CD4-positive, CD25-positive, alpha-beta regulatory T cell (primary cell): ENCODE results near the gene PITX2. TPM values are rescaled to one million over a fixed set of nuclear protein-coding genes. Genes with fewer than 3 reads are reported as not detected.

Source experiments
- ATAC-seq, 2 donors: fragments of 150-1000 bp; cut with Tn5 transposase; one replicate each; pipeline ENCODE4 v1.10.0; 2021; ENCODE audit warnings: low read depth in 2 of 2, moderate number of reproducible peaks in 2 of 2, moderate library complexity in 1 of 2
- DNase-seq, 3 donors: peaks; one replicate each; pipeline versions ENCODE4 v3.0.0 to v3.0.0-alpha.2; 2012 to 2022; ENCODE audit warnings: mixed read lengths in 1 of 3
- H3K27ac ChIP-seq: one replicate; pipeline ENCODE4 v1.7.0; 2013; ENCODE audit warnings: mild to moderate bottlenecking, low read length; ENCODE audit not compliant: insufficient read depth, poor library complexity, severe bottlenecking
- H3K27me3 ChIP-seq: one replicate; pipeline ENCODE4 v1.7.0; 2013; ENCODE audit warnings: low read length; ENCODE audit not compliant: control insufficient read depth, insufficient read depth
- H3K36me3 ChIP-seq: one replicate; pipeline ENCODE4 v1.7.0; 2013; ENCODE audit warnings: mild to moderate bottlenecking, low read length, moderate library complexity; ENCODE audit not compliant: control insufficient read depth, insufficient read depth
- H3K4me1 ChIP-seq: 2 replicates; pipeline ENCODE4 v1.7.0; 2013; ENCODE audit warnings: mild to moderate bottlenecking, low read length; ENCODE audit not compliant: insufficient read depth, control insufficient read depth, poor library complexity, severe bottlenecking
- H3K4me3 ChIP-seq: one replicate; pipeline ENCODE4 v1.7.0; 2013; ENCODE audit warnings: low read depth, mild to moderate bottlenecking, low read length, moderate library complexity
- H3K9me3 ChIP-seq, 2 experiments: 1 replicate in 1 of 2; 2 replicates in 1 of 2; pipeline ENCODE4 v1.7.0; 2013; ENCODE audit warnings: low read length in 2 of 2, mild to moderate bottlenecking in 1 of 2, moderate library complexity in 1 of 2; ENCODE audit not compliant: control insufficient read depth in 2 of 2
- H3K27ac Mint-ChIP-seq, 3 donors: one replicate each; pipeline ENCODE4 v1.8.0; 2020 to 2022; ENCODE audit warnings: mild to moderate bottlenecking in 3 of 3, mixed read lengths in 3 of 3, moderate library complexity in 2 of 3
- H3K27me3 Mint-ChIP-seq: one replicate; pipeline ENCODE4 v1.8.0; 2022; ENCODE audit warnings: mild to moderate bottlenecking, mixed read lengths
- H3K36me3 Mint-ChIP-seq: one replicate; pipeline ENCODE4 v1.8.0; 2020; ENCODE audit warnings: mixed read lengths
- H3K4me1 Mint-ChIP-seq, 4 donors: one replicate each; pipeline ENCODE4 v1.8.0; 2020 to 2022; ENCODE audit warnings: mixed read lengths in 4 of 4, mild to moderate bottlenecking in 1 of 4
- H3K4me3 Mint-ChIP-seq, 4 donors: one replicate each; pipeline ENCODE4 v1.8.0; 2020 to 2022; ENCODE audit warnings: mild to moderate bottlenecking in 4 of 4, mixed read lengths in 4 of 4, moderate library complexity in 3 of 4
- H3K9me3 Mint-ChIP-seq, 7 donors: one replicate each; pipeline ENCODE4 v1.8.0; 2020 to 2022; ENCODE audit warnings: mixed read lengths in 7 of 7, mild to moderate bottlenecking in 3 of 7, moderate library complexity in 2 of 7
- polyA plus RNA-seq, 4 donors: library from polyadenylated mRNA; unstranded; fragments of 300-500 nt; fragmentation: Illumina TruSeq; gene quantifications; one replicate each; pipeline ENCODE4 v1.2.3, GENCODE V29; 2021
- total RNA-seq: library from RNA; stranded (reverse); gene quantifications from one replicate; pipeline ENCODE4 v1.2.3, GENCODE V29; 2022

PITX2 gene
- total and polyA plus RNA-seq, 5 donors from 2014 or later, result not detected

- Histone ChIP-seq H3K4me3 (no peak overlapping the region), H3K27ac (no peak overlapping the region), H3K36me3 (no peaks in the 10 kb centered on the region), H3K27me3 (peaks cover 54% of the 10 kb centered on the region), H3K9me3 (peaks cover 0 to 4% of the 10 kb centered on the region in 2 experiments), H3K4me1 (peaks cover 8% of the 10 kb centered on the region)
- Mint-ChIP-seq H3K27ac (no peak overlapping the region), H3K27me3 (peaks cover 87% of the 10 kb centered on the region), H3K4me3 (no peak overlapping the region), H3K4me1 (peaks cover 0 to 30% (median 3%) of the 10 kb centered on the region in 4 donors), H3K9me3 (peaks cover 0 to 29% (median 4%) of the 10 kb centered on the region in 7 donors), H3K36me3 (peaks cover 3% of the 10 kb centered on the region)
- ATAC-seq (no peak), DNase-seq (no peak)
Measured at GRCh38 chr4:110634350-110635162, 11.7 kb upstream of the PITX2 start.

GRCh38 chr4:110633358-110634341 lies 10.8 kb upstream of the PITX2 start:
- Histone ChIP-seq H3K36me3 (no peaks in the 10 kb centered on the region), H3K27me3 (peaks cover 49% of the 10 kb centered on the region), H3K4me3 (no peak overlapping the region), H3K27ac (no peak overlapping the region), H3K9me3 (peaks cover 0 to 1% of the 10 kb centered on the region in 2 experiments), H3K4me1 (peaks cover 8% of the 10 kb centered on the region)
- peaks cover 89% of the 10 kb centered on the region for H3K27me3 Mint-ChIP-seq
- no peak overlapping the region for H3K4me3 Mint-ChIP-seq
- H3K27ac Mint-ChIP-seq, result no peak overlapping the region
- H3K36me3 Mint-ChIP-seq, result peaks cover 3% of the 10 kb centered on the region
- ATAC-seq (no peak), DNase-seq (no peak)
- H3K9me3 Mint-ChIP-seq, result peaks cover 0 to 29% (median 4%) of the 10 kb centered on the region in 7 donors
- peaks cover 0 to 32% (median 5%) of the 10 kb centered on the region in 4 donors for H3K4me1 Mint-ChIP-seq

DNA sequence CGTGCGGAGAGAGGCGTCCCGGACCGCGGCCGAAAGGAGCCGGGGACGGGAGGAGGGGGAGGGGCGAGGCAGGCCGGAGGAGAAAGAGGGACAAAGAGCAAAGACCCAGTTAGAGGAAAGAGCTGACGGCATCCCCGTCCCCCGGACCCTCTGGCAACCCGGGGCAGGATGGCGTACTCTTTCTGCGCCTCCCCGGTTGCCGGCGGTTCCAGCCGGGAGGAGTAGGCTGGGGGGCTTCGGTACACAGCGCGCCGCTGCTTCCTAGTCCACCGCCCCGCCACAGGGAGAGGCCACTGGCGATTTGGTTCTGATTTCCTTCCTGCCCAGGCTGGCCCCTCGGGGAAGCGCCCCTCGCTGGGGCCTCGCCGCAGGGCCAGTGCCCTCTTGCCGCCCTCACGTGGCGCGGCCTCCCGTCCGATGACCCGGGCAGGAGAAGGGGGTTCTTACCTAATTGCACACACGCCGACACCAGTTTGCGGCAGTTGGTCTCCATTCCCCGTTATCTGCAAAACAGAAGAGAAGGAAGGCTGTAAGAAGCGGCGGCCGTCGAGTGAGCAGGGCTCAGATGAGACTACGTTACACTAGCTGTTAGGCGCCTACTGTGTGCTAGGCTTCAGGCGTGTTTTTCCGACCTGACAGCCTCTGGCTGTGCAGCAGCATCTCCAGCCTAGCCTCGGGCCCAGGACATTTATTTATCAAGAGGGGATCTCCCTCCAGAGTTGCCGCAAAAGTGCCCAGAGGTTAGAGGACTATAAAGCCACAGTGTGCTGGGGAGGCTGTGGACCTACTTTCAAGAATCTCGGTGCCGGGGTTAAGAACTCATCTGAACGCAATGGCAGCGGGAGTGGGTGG lies 9.9 kb upstream of the PITX2 start:
- Mint-ChIP-seq H3K36me3 (peaks cover 3% of the 10 kb centered on the region), H3K27me3 (peaks cover 90% of the 10 kb centered on the region), H3K4me3 (no peak overlapping the region), H3K27ac (no peak overlapping the region), H3K9me3 (peaks cover 0 to 36% (median 3%) of the 10 kb centered on the region in 7 donors), H3K4me1 (peaks cover 0 to 36% (median 6%) of the 10 kb centered on the region in 4 donors)
- Histone ChIP-seq H3K27ac (no peak overlapping the region), H3K4me1 (peaks cover 8% of the 10 kb centered on the region), H3K9me3 (no peaks in the 10 kb centered on the region), H3K36me3 (no peaks in the 10 kb centered on the region), H3K4me3 (no peak overlapping the region), H3K27me3 (peaks cover 47% of the 10 kb centered on the region)
- no peak for DNase-seq
- ATAC-seq, result no peak

DNA sequence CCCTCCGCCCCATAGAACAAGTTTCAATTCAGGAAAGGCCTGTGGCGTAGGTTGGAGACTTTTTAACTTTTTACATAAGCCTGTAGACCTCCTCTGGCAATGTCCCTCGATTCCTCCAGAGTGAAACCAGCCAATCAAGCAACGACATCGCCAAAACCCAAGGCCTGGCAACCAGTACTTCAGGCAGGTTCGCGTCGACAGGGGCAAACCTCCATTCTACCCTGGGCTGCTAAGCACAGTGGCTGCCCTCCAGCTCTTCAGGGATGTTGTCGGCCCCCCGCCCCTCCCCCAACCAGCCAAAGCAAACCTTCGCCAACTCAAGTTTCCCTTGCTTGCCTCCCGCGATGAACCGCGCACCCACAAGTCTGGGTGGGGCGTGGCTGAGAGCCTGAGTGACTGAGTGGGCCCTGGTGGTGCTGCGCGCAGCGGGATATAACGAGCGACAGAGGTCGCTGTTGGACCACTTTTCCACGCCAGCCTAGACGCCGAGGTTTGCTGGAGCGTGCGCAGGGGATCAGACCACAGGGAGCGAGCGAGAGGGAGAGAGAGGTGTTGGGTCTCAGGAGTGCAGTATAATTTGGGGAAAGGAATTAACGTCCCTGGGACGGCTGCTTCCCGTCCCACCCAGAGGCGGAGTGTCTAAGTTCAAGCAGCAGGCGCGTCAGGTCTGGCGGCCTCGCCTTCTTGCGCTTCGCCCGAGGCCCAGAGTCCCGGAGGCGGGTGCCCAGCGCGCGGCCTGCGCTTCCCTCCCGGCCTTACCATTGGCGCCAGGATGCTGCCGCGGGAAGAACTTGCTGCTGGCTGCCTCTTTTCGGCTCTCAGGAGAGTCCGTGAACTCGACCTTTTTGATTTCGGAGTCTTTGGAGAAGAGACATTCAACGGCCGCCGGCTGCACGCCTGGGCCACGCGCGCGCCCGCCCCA lies 9.0 kb upstream of the PITX2 start:
- peaks cover 51% of the 10 kb centered on the region for H3K27me3 ChIP-seq
- peak in 1 of 3 donors; percentile 66 for DNase-seq
- peaks cover 92% of the 10 kb centered on the region for H3K27me3 Mint-ChIP-seq
- H3K36me3 ChIP-seq, result no peaks in the 10 kb centered on the region
- H3K9me3 ChIP-seq, result no peaks in the 10 kb centered on the region
- no peak overlapping the region for H3K27ac ChIP-seq
- H3K27ac Mint-ChIP-seq, result no peak overlapping the region
- peaks cover 8% of the 10 kb centered on the region for H3K4me1 ChIP-seq
- H3K4me1 Mint-ChIP-seq, result peaks cover 0 to 32% (median 6%) of the 10 kb centered on the region in 4 donors
- peaks cover 0 to 35% (median 3%) of the 10 kb centered on the region in 7 donors for H3K9me3 Mint-ChIP-seq
- H3K36me3 Mint-ChIP-seq, result peaks cover 3% of the 10 kb centered on the region
- H3K4me3 ChIP-seq, result no peak overlapping the region
- ATAC-seq, result peak in 1 of 2 donors; percentile 39
- peak overlapping the region in 3 of 4 donors; percentile 54 to 87 (median 69) for H3K4me3 Mint-ChIP-seq

GRCh38 chr4:110630688-110631402 lies 8.0 kb upstream of the PITX2 start:
- no peak overlapping the region for H3K27ac ChIP-seq
- no peak overlapping the region for H3K4me3 ChIP-seq
- no peaks in the 10 kb centered on the region for H3K9me3 ChIP-seq
- peak overlapping the region in 2 of 4 donors; percentile 50 to 59 for H3K4me3 Mint-ChIP-seq
- no peak overlapping the region for H3K27ac Mint-ChIP-seq
- peaks cover 0 to 33% (median 3%) of the 10 kb centered on the region in 7 donors for H3K9me3 Mint-ChIP-seq
- no peak for ATAC-seq
- peaks cover 92% of the 10 kb centered on the region for H3K27me3 Mint-ChIP-seq
- DNase-seq, result no peak
- peaks cover 0 to 32% (median 6%) of the 10 kb centered on the region in 4 donors for H3K4me1 Mint-ChIP-seq
- H3K36me3 Mint-ChIP-seq, result peaks cover 3% of the 10 kb centered on the region
- H3K4me1 ChIP-seq, result peaks cover 8% of the 10 kb centered on the region
- peaks cover 51% of the 10 kb centered on the region for H3K27me3 ChIP-seq
- H3K36me3 ChIP-seq, result no peaks in the 10 kb centered on the region
